ENCODE measurements around the gene PCED1A.
A peak's percentile ranks its signal among the peaks of the same experiment; 100 is the strongest.

The PCED1A gene

GRCh38 chr20:2839732-2840137 is 720 bp downstream of the PCED1A start:
- Histone ChIP-seq H3K27me3 (no peaks in the 10 kb centered on the region), H3K27ac (peak overlapping the region; percentile 92 to 95), H3K36me3 (peaks cover 0 to 33% (median 8%) of the 10 kb centered on the region in 3 donors), H3K4me3 (peak overlapping the region; percentile 89 to 95), H3K4me1 (peaks cover 0 to 30% (median 17%) of the 10 kb centered on the region in 4 donors), H3K9me3 (no peaks in the 10 kb centered on the region)
- intact Hi-C loops (cut with DNase I; ENCODE audit: low total_unique reads): loop anchor here (10.0 kb wide), 1 partner anchor 145 kb away; the partner anchor contains the start of gene EBF4
- TF ChIP-seq CTCF (IDR thresholded peaks at IDR 0.05): no peak
- DNase-seq: no peak

GRCh38 chr20:2838847-2839671 is 1.4 kb downstream of the PCED1A start:
- H3K27ac ChIP-seq: no peak overlapping the region
- H3K4me3 ChIP-seq: no peak overlapping the region
- H3K36me3 ChIP-seq: peaks cover 0 to 37% (median 8%) of the 10 kb centered on the region in 3 donors
- intact Hi-C loops (cut with DNase I; ENCODE audit: low total_unique reads): loop anchor here (10.0 kb wide), 1 partner anchor 144 kb away; the partner anchor contains the start of gene EBF4
- no peak for TF ChIP-seq CTCF (IDR thresholded peaks at IDR 0.05)
- peaks cover 0 to 30% (median 17%) of the 10 kb centered on the region in 4 donors for H3K4me1 ChIP-seq
- no peaks in the 10 kb centered on the region for H3K9me3 ChIP-seq
- H3K27me3 ChIP-seq: no peaks in the 10 kb centered on the region
- DNase-seq: no peak

GRCh38 chr20:2838170-2838797 is 2.2 kb downstream of the PCED1A start:
- TF ChIP-seq CTCF (IDR thresholded peaks at IDR 0.05): no peak
- Histone ChIP-seq H3K27ac (no peak overlapping the region), H3K4me3 (no peak overlapping the region), H3K4me1 (peaks cover 0 to 30% (median 17%) of the 10 kb centered on the region in 4 donors), H3K27me3 (no peaks in the 10 kb centered on the region), H3K36me3 (peaks cover 0 to 37% (median 8%) of the 10 kb centered on the region in 3 donors), H3K9me3 (no peaks in the 10 kb centered on the region)
- intact Hi-C loops (cut with DNase I; ENCODE audit: low total_unique reads): loop anchor here (10.0 kb wide), 1 partner anchor 143 kb away; the partner anchor contains the start of gene EBF4
- DNase-seq: no peak

- H3K4me3 ChIP-seq: no peak overlapping the region
- TF ChIP-seq CTCF (IDR thresholded peaks at IDR 0.05): no peak
- no peak overlapping the region for H3K27ac ChIP-seq
- H3K36me3 ChIP-seq: peaks cover 0 to 37% (median 8%) of the 10 kb centered on the region in 3 donors
- H3K4me1 ChIP-seq: peaks cover 0 to 30% (median 17%) of the 10 kb centered on the region in 4 donors
- no peaks in the 10 kb centered on the region for H3K27me3 ChIP-seq
- no peak for DNase-seq
- intact Hi-C loops (cut with DNase I; ENCODE audit: low total_unique reads): loop anchor here (10.0 kb wide), 1 partner anchor 143 kb away; the partner anchor contains the start of gene EBF4
- no peaks in the 10 kb centered on the region for H3K9me3 ChIP-seq
These were observed 3.1 kb downstream of the PCED1A start for GRCh38 chr20:2837221-2837960.

GRCh38 chr20:2836035-2836434 is 4.4 kb downstream of the PCED1A start:
- H3K36me3 ChIP-seq: peaks cover 0 to 37% (median 8%) of the 10 kb centered on the region in 3 donors
- H3K27ac ChIP-seq: no peak overlapping the region
- no peak for TF ChIP-seq CTCF (IDR thresholded peaks at IDR 0.05)
- no peaks in the 10 kb centered on the region for H3K9me3 ChIP-seq
- intact Hi-C loops (cut with DNase I; ENCODE audit: low total_unique reads): loop anchor here (10.0 kb wide), 1 partner anchor 141 kb away; the partner anchor contains the start of gene EBF4
- H3K27me3 ChIP-seq: no peaks in the 10 kb centered on the region
- no peak overlapping the region for H3K4me3 ChIP-seq
- H3K4me1 ChIP-seq: peaks cover 0 to 17% (median 11%) of the 10 kb centered on the region in 4 donors
- DNase-seq: no peak

Data from tibial artery (tissue), 4 donors.